NCI-H510A (cell line): Measurements from ENCODE around the gene BOLL.
"Not testable (repeated sequence)": the region's sequence is repeated elsewhere in the genome, so short reads cannot be mapped to it uniquely, and the experiment has no call there.

Experiments used
- DNase-seq: peaks from one replicate; lab custom pipeline; 2025; lab: John Stamatoyannopoulos, UW

BOLL gene

GRCh38 chr2:197784956-197785941 is at the start of gene BOLL:
TSS of gene BOLL (minus strand) at chr2:197785319. CDS start at chr2:197781850, 3,469 bp downstream.
- no peak for DNase-seq

- DNase-seq = not testable (repeated sequence)
These were observed 49.7 kb upstream of the BOLL start for GRCh38 chr2:197834771-197835170.

GRCh38 chr2:197828464-197829135 is 43.5 kb upstream of the BOLL start:
- DNase-seq = no peak

- DNase-seq = no peak
These were observed 42.5 kb upstream of the BOLL start for GRCh38 chr2:197827618-197828017.

GRCh38 chr2:197822333-197822732 is 37.2 kb upstream of the BOLL start:
- DNase-seq = no peak

GRCh38 chr2:197821550-197822289 is 36.6 kb upstream of the BOLL start:
- no peak for DNase-seq

- no peak for DNase-seq
These were observed 29.4 kb upstream of the BOLL start for GRCh38 chr2:197814526-197814925.

GRCh38 chr2:197813093-197813787 is 28.1 kb upstream of the BOLL start:
- no peak for DNase-seq

GRCh38 chr2:197810491-197810890 is 25.4 kb upstream of the BOLL start:
- no peak for DNase-seq

GRCh38 chr2:197810016-197810415 is 24.9 kb upstream of the BOLL start:
- no peak for DNase-seq

GRCh38 chr2:197809064-197809463 is 23.9 kb upstream of the BOLL start:
- DNase-seq = no peak

- no peak for DNase-seq
These were observed 20.9 kb upstream of the BOLL start for GRCh38 chr2:197805715-197806633.

GRCh38 chr2:197804758-197805714 is 19.9 kb upstream of the BOLL start:
- no peak for DNase-seq

GRCh38 chr2:197804049-197804757 is 19.1 kb upstream of the BOLL start, which contains the start of gene PLCL1:
TSS of gene PLCL1 (plus strand) at chr2:197804593.
- DNase-seq = peak; percentile 87

GRCh38 chr2:197803033-197803444 is 17.9 kb upstream of the BOLL start:
- DNase-seq = no peak

- no peak for DNase-seq
These were observed 15.9 kb upstream of the BOLL start for GRCh38 chr2:197801033-197801432.

- no peak for DNase-seq
These were observed 15.0 kb upstream of the BOLL start for GRCh38 chr2:197800091-197800490.

GRCh38 chr2:197799068-197799467 is 13.9 kb upstream of the BOLL start:
- DNase-seq = no peak

GRCh38 chr2:197798187-197798586 is 13.1 kb upstream of the BOLL start:
- no peak for DNase-seq
